GM18517 (cell line): Measurements from ENCODE around the gene HECW1.

Source experiments
- ATAC-seq: cut with Tn5 transposase; IDR thresholded peaks from one replicate; pipeline ENCODE4 v1.9.1; 2021; ENCODE audit warnings: mild to moderate bottlenecking, moderate library complexity; ENCODE audit not compliant: unreplicated experiment

The HECW1 gene

GRCh38 chr7:43487731-43488073 lies 375.3 kb downstream of the HECW1 start:
- ATAC-seq: no peak

DNA sequence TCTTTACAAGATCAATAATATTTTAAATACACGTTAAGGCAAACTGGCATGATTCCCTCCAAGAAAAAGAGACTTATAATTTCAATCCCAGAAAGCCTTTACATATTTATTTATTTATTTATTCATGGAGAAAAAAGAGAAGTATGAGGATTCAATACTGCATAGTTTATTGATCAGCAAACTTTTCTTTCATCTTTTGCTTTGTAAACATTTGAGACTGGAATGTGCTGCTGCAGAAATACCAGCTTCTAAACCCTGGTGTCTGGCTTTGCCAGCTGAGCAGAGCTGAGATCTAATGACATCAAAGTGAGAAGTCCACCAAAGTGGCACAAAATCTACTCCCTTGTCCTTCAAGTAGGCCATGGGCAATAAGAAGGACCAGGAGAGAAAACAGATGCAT lies 376.8 kb downstream of the HECW1 start:
- no peak for ATAC-seq

DNA sequence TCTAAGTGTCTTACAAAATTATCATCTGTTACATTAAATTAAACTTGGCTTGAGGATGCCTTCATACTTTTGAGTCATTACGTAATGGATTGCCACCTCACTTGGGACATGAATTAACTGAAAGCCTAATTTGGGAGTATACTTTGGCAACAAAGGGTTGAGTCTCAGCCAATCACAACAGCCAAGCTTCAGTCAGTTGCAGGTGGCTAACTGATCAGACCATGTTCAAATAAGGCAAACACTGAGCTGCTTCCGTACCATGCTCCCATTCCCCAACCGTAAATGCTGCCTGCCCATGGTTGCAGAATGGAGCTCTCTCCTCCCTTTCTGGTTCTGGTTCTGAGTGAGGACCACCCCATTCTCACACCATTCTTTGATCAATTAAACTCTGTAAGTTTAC lies 377.6 kb downstream of the HECW1 start:
- no peak for ATAC-seq

DNA sequence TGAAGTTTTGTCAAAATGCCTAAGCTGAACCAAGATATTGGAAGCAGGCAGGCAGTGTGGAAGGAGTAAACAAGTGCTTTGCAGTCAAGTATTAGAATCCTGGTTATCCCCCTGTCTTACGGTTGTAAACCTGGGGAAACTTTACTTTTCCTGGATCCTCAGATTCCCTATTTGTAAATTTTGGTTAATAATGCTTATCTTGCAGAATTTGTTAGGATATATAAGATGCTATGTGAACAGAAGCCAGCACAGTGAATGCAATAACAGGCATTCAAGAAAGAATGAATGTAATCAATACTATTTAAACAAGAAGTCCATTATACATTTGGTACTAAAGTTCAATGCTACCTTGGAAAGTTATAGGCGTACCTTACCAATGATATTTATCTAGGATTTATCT lies 378.7 kb downstream of the HECW1 start:
- ATAC-seq: no peak

DNA sequence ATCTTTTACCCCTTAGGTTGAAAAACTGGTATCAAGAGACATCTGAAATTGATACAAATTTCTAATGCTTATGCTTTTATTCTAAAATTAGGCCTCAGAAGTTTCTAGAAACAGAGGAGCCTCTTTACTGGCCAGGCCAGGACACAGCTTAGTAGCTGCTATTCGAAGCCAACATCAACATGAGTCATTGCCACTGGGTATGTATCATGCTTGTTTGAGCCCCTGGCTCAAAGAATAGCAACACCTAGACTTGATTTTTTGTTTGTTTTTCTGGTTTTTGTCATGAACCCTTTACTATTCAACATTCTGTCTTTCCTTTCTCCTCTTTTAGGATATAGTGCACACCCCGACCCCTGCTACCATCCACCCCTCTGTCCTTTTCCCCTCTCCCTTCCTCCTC lies 379.5 kb downstream of the HECW1 start:
- no peak for ATAC-seq

DNA sequence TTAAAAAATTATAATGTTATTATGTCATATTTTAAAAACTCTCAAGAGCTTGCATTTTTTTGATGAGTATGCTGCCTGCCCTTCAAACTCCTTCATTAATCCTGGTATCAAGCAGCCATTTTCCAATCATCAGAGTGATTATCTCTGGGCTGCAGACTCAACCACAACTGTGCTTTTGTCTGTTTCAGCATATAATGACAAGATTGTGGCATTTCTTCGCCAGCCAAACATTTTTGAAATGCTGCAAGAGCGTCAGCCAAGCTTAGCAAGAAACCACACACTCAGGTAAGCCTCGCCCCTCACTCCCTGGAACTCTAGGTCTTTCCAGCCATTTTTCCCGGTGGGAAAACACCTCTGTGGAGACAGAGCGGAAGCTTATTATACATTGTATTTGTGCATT lies 380.4 kb downstream of the HECW1 start:
- ATAC-seq: no peak

- ATAC-seq: no peak
These were observed 383.1 kb downstream of the HECW1 start for GRCh38 chr7:43495572-43495971.

DNA sequence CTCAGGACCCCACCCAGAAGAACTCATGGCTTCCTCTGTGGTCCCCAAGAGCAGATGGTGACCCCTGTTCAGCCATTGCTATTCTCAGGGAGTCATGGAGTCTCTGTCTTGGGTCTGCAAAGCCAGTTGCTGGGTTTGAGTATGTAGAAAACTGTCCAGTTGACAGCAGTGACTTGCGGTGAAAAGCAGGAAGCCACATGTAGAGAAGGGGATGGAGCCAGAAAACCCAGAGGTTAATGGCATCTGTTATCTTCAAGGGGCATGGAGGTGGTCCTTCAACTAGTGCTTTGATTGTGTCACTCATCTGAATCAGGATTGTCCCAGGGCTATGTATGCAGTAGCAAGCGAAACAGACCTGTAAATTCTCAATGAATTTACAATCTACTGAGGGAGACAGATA lies 384.1 kb downstream of the HECW1 start:
- ATAC-seq: no peak

GRCh38 chr7:43501870-43502269 lies 389.4 kb downstream of the HECW1 start:
- no peak for ATAC-seq

DNA sequence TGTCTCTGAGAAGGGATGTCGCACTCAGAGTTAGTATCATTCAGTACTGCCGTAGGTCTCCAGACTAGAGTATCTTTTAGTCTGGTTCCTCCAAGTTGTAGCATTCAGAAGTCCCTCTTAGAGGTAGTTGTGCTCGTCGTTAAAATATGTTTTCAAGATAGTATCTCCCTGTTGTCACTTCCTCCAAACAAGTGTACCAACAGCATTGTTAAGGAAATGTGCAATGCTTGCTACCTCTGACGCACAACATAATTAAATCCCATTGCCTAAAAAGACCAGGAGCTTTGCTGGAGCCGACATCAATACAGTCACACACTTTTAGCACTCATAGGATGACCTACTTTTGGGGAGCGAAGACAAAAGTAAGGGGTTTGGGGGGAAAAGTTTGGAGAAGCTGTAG lies 390.5 kb downstream of the HECW1 start:
- ATAC-seq: no peak

DNA sequence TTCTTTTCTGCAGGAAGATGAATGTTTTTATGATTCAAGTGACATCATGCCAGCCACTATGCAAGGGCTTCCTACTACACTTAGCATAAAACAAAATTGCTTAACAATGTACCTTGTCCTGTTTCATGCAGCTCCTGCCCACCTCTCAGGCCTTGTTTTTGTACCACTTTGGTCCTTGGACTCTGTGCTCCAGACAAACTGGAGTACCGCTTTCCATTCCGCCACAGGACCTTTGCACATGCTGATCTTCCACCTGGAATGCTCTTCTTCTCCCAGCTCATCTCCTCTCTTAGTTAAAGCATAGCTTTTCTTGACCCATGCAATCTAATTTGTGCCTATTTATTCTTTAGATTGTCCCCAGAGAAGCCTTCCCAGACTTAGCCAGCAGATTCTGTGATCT lies 393.0 kb downstream of the HECW1 start:
- ATAC-seq: no peak

GRCh38 chr7:43506460-43506859 lies 394.0 kb downstream of the HECW1 start:
- ATAC-seq: no peak

DNA sequence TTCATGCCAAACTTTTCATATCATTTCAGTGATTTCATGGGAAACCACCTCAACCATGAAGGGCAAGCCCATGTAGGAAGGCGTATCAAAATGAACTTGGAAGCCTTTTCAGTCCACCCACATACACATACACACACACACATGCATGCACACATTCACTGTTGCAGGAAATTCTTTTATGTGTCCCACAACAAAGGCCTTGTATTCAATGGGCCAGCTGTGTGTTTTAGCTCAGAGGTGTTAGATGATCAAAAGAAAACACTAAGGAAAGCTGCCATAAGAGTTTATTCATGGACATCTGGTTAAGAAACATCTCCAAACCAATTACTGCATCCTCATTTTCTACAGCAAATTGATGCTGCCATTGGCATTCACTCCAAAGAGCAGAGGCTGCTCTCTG lies 396.0 kb downstream of the HECW1 start:
- ATAC-seq: no peak

GRCh38 chr7:43509906-43510305 lies 397.5 kb downstream of the HECW1 start:
- no peak for ATAC-seq

- no peak for ATAC-seq
These were observed 398.6 kb downstream of the HECW1 start for GRCh38 chr7:43511029-43511428.

DNA sequence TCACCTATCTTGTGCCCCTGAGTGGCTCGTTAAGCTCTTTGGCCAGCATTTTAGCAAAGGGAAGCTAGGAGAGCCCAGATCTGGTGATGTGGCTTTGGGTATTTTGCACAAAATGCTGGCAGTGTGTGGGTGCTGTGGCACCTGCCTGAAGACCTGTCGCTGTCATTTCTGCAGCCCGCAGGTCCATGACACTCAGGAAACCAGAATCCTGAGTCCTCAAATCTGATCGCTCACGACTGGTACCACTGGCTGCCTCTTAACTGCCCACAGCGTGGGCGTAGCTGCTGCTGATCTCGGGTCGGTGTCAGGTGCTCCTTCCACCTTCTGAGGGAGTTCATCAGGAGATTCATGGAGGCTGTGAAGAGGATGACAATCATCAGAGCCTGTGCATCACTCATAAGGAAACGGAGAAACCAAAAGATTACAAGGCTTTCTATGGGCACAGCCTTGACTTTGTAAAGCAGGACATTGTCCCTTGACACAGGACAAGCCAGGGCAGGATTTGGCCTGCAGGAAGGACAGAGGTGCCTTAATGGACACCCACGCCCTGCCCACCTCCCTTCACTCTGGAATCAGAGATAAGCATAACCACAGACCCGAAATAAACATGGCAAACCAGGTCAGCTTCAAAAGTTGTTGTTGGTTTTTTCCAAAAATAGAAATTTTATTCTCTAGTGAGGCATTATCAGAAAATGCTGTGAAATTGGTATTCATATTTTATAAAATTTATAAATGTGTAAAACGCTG lies 399.5 kb downstream of the HECW1 start:
- ATAC-seq: no peak

GRCh38 chr7:43513251-43513650 lies 400.8 kb downstream of the HECW1 start:
- no peak for ATAC-seq

GRCh38 chr7:43516581-43517342 lies 404.3 kb downstream of the HECW1 start:
- ATAC-seq: no peak

GRCh38 chr7:43517464-43517863 lies 405.0 kb downstream of the HECW1 start:
- no peak for ATAC-seq

DNA sequence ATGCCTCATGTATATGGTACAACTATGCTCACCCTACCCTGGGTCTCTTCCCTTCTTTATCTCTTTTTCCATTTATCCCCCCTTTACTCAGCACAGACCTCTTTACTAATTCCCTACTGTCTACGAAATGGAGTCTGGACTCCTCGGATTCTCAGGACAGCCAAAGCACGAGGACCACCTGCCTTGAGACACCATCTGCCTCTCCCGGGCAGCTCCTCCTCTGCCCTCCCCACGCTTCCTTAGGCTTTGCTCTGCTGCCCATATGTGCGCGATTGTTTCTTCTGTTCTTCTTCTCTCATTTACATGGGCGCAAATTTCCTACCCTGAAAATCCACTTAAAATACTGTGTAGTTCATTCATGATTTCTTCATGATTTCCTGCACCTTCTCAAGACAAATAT lies 407.8 kb downstream of the HECW1 start:
- no peak for ATAC-seq

- no peak for ATAC-seq
These were observed 410.1 kb downstream of the HECW1 start for GRCh38 chr7:43522406-43523156.
